Inflammatory macrophage (primary cell): ENCODE results near the gene ENAM.
A peak's percentile ranks its signal among the peaks of the same experiment; 100 is the strongest.
"Not testable (repeated sequence)": the region's sequence is repeated elsewhere in the genome, so short reads cannot be mapped to it uniquely, and the experiment has no call there.

ENCODE experiments used
- DNase-seq, 2 donors: peaks; one replicate each; pipeline ENCODE4 v3.0.0-alpha.2; 2020 to 2022

Gene ENAM

DNA sequence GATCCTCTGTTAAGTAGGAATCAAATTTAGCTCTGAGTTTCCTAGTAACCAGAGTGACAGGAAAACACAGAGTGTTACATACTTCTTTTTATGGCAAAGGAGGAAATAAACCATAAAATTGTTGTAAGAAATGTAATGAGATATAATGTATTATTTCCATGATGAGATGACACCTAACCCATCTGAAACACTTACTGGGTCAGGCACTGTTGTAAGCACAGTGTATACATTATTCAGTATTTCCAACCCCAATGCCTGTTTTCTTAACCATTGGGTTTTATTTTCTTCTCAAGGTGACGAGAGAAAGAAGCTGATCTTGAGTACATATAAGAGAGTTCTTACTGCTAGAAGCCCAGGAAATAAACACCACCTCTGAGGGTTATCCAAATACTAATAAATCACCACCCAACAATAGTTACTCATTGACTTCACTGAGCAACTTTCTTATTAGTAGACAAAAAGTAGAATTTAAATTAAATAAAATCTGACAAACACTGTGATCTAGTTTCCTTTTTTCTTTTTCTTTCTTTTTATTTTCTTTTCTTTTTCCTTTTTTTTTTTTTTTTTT lies 4.2 kb upstream of the ENAM start:
- DNase-seq = no peak

DNA sequence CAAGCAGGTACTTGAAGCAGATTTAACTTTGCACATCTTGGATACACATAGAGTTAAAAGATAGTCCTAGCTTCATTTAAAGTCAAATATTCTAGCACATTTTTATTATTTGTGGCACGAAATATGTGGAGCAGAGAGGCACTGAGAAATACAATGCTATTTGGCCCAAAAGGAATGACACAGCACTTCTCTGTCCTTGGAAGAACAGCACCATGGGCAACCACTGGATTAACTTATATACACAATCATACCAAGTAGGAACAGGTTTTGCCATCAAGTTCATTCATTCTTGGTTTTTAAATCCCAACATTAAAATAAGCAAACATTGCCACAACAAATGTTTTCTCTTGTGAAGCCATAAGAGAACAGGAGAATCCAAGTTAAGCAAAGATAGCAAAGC lies 924 bp upstream of the ENAM start:
- no peak for DNase-seq

DNA sequence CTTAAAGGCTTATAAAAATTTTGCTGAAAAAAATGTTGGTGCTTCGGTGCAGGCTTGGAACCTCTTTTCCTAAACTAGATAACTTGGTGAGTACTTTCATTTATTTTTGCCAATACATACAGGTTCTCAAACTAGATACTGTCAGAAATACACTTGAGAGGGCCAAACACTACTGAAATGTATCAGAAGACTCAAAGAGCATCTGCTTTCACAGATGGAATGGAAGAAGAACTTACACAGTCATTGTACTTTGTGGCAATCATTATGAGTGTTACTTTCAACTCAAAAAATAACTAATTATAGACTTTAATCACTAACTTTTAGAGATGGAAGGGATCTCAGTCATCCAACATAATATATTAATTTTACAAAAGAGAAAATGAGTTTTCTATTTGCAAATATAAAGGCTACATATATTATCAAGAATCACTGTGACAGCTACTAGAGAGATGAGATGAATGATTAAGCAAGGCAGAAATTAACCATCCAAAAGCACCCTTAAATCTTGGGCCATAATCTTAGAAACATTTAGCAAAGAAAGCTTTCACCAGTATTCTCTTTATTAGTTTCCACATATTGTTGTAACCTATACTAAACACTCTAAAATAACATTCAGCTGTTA lies 1.0 kb downstream of the ENAM start:
- DNase-seq = no peak

DNA sequence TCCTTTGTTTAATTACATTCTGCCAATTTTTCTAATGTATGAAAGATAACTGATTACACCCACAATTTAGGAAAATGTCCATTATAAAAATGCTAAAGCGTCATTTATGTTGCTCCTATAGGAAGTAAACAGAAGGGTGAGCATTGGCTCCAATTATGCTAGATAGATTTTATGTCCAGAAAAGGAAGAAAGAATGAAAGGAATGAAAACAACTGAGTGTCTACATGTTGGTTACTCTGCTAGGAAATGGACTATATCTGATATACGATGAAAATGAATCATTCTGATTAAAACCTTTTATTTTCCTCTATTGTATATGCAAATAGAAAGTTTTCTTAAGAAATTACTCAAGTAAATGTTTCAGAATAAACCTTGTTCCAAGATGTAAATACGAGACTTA lies 1.6 kb downstream of the ENAM start:
- DNase-seq = no peak

DNA sequence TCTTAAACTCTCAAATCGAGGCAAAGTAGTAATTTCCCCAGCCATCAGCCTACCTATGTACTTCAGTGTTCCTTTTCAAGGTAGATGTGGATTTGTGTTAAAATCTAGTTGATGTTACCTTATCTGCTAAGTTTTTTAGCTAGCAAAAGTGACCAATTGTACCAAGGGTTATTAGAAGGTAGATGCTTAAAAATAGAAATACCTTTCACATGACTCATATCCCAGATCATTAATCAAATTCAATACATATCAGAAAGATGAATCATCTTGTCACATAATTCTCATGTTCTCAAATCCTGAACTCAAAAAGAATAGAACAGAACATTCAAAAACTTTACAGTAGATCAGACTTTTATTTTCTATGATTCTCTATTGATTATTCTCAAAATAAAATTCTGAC lies 3.5 kb downstream of the ENAM start:
- DNase-seq = no peak

DNA sequence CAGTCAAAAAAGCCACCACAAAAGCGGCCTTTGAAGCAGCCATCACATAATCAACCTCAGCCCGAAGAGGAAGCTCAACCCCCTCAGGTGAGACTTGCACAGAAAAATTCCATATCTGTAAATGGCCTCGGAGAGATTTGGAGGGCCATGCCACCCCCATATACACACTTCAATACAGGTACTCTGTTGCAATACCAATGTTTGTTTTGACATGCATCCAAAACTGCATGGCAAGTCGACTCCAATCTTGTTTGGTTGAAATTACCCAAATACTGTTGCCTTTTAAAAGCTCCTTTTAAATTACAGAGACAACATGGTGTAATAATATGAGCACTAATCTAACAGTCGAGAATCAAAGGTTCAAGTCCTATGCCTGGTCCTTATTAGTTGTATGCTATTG lies 5.9 kb downstream of the ENAM start:
- no peak for DNase-seq

DNA sequence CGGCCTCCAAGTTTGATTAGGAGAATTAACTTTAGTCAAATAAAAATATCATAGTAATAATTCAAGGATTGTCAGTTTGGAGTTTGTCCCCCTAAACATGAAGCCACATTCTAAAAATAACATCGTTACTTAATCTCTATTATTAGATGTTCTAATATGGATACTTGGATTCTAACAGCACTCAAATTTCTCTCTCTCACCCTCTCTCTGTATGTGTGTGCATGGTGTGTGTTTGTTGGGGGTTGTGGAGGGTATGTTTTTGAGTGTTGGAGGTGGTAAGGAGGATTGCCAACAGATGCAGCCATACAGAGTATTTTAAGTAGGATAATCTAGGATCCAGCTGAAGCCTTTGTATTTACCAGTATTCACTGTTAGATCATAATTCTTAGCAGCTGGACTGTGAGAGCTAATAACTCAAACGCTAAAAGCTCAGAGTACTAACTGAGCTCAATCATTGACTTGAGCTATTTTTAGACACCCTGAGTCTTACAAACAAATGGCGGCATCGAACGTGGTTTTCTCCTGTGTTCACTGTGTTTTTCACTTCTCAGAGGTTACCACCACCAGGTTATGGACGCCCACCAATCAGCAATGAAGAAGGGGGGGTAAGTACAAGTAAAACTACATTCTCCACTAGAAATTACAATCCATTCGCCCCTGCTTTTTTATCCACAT lies 8.8 kb downstream of the ENAM start:
- no peak for DNase-seq

DNA sequence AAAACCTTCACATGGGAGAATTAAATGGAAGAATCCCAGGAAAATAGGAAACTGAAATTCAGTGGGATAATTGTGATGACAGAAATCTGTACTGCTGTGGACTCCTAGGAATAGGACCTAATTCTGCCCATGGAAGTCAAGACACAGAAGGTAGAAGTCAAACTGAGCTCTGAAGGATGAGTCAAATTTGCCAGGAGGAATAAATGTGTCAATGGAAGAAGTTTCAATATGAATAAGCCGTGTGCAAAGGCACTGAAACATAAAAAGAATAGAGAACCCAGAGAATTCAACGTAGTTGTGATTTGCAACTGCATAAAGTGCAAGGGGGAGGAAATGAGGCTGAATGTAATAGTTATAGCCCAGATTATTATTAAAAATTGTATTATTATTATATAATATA lies 11.6 kb downstream of the ENAM start:
- no peak for DNase-seq

DNA sequence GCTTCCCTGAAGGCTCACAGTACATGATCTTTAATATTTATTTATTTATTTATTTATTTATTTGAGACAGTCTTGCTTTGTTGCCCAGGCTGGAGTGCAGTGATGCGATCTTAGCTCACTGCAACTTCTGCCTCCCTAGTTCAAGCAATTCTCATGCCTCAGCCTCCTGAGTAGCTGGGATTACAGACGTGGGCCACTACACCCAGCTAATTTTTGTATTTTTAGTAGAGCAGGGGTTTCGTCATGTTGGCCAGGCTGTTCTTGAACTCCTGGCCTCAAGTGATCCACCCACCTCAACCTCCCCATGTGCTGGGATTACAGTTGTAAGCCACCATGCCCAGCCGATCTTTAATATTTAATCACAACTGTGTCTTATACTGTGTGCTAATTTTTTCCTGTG lies 22.2 kb downstream of the ENAM start:
- DNase-seq = not testable (repeated sequence)

DNA sequence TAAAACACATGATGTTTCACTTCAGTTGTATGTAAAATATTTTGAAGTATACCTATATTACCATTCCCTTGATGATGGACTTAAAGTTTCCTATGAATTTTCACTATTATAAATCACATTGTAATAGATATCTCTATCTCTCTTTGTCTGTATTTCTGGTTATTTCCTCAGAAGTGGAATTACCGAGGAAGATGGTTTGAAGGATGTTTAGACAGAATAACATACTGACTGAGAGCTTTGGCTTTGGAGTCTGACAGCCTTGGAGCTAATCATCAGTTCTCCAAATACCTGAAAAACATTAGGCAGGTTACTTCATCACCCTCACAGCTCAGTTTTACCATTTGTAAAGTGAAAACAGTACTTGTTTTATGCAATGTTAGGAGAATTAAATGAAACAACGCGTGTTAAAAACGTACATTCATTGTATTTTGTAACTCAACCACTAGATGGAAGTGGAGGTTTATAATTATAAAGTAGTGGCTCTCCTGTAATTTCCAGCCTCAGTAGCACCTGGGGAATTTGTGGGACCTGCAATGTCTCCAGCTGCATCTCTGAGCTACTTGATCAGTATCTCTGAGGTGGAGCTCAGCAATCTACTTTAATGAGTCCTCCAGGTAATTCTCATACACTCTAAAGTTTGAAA lies 23.4 kb downstream of the ENAM start:
- DNase-seq = peak; percentile 1 to 54

DNA sequence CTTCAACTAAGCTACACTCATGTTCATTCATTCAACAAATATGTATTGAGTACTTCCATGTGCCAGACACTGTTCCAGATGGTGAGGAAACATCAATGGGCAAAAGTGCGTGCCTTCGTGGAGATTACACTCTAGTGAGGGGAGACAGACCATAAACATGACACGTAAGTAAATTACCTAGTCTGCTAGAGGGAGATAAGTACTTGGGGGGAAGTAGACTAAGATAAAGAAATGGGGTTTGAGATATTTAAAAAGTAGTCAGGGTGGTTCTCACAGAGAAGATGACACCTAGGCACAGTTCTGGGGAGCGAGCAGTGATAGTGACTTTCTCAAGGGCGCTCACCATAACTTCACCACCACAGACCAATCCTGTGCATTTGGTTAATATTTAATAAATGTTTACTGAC lies 26.1 kb downstream of the ENAM start:
- DNase-seq = no peak

DNA sequence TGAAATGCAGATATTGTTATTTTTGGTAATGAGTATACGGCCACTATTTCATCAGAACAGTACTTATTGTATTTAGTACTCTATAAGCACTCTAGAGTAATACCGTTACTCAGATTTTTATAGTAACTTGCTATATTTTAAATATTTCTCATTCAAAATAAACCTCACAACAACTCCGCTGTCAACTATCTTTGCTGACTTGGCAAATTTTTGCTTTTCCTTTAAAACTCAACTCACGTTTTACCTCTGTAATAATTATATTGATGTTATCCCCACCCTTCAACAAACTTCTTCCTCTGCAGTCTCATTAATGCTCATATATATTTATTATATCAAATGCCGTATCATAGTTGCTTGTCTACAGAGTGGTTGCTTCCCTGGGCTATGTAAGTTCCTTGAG lies 28.8 kb downstream of the ENAM start:
- DNase-seq = no peak

DNA sequence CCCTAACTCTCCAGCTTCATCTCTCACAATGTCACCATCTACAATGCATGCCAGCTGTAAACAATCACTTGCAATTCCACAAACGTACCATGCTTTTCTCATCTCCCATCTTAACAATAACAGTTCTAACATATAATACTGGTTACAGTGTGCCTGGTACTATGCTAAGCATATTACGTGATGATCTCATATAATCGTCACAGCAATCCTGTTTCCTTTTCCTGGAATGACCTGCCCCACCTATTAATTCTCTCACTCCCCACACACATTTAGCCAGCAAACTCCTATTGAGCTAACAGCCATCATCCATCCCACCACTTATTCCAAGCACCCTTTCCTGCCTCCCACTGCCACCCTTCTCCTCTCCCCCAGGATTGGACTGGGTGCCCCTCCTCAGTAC lies 29.9 kb downstream of the ENAM start:
- no peak for DNase-seq

DNA sequence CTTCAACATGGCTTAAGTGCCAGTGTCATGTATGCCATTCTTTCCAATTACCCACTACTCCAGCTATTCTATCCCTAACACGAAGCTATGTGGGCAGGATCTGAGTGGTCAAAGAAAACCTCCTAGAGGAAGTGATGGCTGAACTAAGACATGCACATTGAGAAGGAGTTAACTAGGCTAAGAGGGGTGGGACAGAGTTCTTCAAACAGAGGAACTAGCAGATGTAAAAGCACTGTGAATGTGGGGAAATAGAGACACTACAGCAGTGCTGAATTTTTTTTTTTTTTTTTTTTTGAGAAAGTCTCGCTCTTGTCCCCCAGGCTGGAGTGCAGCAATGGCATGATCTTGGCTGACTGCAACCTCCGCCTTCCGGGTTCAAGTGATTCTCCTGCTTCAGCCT lies 31.6 kb downstream of the ENAM start:
- DNase-seq = peak; percentile 2 to 6

DNA sequence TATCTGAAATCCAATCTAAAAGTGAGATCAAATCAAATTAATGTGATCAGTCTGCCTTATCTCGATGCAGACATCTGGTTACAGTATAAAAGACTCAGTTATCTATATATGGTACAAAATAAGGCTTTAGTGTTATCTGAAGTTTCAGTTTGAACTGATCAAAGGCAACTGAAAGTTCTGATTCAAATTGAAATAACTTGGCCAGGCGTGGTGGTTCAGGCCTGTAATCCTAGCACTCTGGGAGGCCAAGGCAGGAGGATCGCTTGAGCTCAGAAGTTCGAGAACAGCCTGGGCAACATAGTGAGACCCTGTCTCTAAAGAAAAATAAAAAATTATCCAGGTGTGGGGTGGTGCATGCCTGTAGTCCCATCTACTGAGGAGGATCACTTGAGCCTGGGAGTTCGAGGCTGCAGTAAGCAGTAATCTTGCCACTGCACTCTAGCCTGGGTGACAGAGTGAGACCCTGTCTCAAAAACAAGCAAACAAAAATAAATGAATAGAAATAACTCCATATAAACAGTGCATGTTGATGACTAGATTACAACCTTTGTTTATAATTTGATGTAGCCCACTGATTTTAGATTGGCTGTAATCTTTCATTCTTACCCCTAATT lies 32.9 kb downstream of the ENAM start:
- DNase-seq = not testable (repeated sequence)

DNA sequence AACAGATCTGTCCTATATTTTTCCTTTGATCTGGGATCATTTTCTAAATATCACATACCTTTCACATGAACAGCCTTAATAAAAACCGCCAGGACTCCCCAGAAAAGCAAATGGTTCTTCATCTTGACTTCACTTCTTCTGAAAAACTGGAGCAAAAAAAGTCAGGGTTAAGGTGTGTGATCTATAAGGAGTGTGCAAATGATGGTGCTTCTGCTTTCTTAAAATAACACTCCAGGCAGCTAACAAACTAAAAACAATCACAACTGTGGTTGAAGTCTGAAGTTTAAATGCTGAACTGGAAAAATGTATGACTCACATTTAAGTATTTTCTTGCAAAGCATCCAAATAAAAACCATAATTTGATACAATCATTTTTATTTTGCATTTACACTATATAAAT lies 37.8 kb downstream of the ENAM start, which contains the start of gene JCHAIN:
Gene JCHAIN, minus strand, starts transcription at position 140 of the 400 bp plus-strand sequence. Its CDS starts 18 bp downstream, at position 122.
- DNase-seq = no peak

DNA sequence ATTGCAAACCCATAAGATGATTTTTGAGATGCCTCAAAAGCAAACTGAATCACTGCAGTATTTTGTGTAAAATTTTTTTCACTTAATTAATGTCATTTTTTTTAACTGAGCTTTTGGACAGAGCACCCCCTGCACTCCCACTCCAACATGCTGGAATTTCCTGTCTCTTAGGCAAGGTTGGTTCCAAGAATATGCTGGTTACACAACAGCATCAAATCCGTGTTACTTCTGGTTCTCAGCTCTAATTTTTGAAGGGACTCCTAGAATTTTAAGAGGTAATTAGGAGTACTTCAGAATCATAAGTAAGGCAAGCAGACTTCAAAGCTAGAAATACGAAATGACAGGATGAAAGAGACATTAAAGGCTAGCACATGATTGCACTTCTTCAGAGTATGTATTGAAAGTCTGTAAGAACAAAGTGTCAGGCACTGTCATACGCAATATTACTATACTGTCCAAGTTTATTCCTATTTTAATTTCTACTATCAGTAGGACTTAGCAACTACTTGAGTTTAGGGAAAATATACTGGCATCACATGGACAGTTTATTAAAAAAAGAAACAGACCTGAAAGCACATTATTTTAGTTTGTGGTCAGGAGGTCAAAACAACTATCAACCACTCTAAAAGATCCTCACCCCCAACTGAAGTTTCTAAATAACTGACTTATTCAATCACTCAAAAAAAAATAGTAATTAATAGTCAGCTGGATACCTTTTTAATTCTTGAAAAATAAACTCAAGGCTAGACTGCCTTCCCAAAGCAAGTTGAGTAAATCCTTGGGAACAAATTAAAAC lies 39.4 kb downstream of the ENAM start:
- DNase-seq = peak in 1 of 2 donors; percentile 3

DNA sequence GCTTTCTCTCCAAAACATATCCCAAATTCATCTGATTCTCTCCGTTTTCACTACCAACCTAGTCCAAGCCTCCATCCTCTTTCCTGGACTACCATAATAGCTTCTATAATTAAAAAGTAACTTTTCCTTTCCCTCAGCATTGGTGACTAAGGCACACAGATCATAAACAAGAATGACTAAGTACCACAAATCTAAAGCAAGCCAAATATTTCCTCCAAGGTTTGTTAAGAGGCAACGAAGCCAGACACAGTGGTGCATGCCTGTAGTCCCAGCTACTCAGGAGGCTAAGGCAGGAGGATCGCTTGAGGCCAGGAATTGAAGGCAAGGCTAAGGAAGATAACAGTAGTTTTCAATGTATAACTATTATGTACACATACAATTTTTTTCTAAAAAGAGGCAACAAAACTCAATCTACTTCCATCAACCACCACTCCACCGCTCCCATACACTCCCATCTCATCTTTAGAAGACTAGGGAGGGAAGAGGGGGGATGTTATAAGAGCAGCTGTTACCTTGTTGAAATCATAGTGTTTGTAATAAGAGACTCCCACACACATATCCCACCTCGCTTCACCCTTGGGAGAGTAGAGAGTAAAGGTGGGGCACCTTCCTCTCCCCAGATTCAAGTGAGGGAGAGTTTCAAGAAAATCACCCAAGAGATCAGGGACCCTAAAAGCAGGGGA lies 41.9 kb downstream of the ENAM start:
- DNase-seq = no peak

DNA sequence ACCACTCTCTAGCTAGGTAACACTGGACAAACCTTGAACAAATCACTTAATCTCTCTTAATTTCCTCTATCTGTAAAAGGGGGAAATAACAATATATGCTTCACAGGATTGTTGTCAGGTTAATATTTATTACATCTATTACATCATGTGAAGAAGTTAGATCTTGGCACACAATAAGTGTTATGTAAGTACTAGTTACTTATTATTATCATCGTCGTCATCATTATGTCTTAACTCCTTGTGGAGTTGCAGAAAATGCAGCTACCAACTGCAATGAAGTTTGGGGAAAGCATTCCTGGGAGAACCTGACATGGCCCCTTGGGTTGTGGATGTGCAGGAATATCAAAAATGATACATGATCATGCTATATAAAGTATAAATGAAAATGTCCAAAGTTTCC lies 42.5 kb downstream of the ENAM start:
- peak in 1 of 2 donors; percentile 57 for DNase-seq

DNA sequence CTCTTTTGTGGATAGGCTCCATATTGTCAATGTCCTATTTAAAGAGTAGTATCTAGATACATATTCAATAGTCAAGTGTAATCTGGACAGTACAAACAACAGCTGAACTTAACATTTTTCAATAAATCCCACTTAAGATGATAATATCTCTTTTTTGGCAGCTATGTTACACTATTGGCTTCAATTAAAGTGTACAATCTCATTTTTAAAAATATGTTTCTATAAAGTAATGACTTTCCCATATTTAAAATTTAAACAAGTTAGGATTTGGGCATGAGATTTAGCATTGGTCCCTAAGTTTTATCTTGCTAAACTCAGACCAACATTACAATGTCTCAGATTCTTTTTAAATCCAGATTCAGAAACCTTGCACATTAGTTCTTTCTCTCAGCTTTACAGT lies 45.6 kb downstream of the ENAM start:
- no peak for DNase-seq

DNA sequence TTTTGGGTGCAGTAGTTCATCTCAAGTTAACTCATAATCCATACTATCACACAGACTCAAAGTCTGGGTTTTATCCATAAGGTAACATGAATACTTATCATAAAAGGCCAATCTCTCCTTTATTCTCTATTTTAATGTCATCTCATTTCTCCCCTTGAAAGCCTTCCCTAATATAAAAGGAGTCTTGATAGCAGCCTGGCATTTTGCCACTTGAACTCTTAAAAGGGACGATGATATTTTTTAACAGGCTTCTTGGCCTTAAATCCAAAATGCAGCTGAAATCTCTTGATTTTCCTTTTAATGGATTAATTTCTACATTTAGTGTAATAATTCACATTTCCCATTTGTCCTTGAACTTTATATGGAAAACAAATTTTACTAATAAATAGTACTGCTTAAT lies 46.2 kb downstream of the ENAM start:
- no peak for DNase-seq

DNA sequence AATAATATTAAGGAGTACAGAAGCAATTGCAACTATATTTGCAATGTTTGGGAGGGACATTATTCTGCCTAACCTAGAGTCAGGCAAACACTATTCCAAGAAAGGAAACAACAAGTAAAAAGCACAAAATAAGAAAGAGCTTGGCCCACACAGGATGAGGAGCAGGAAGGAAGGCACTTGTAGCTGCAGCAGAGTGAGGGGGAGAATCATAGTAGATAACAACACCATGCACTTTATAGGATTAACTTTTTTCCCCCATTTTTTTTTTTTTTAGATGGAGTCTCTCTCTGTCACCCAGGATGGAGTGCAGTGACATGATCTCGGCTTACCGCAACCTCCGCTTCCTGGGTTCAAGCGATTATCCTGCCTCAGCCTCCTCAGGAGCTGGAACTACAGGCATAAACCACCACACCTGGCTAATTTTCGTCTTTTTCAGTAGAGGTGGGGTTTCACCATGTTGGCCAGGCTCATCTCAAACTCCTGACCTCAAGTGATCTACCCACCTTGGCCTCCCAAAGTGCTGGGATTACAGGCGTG lies 48.1 kb downstream of the ENAM start:
- DNase-seq = no peak
